ENCODE results near the gene GPI.

Gene GPI

GRCh38 chr19:34357431-34357830 lies 7.6 kb upstream of the GPI start:
- TF ChIP-seq ZNF70 (CRISPR knock-in tag; IDR thresholded peaks at IDR 0.05) = no peak
- no peak for ATAC-seq

GRCh38 chr19:34359140-34359953 lies 5.6 kb upstream of the GPI start:
- TF ChIP-seq ZFP30 (CRISPR knock-in tag; IDR thresholded peaks at IDR 0.05) (no peak), ZNF70 (CRISPR knock-in tag; IDR thresholded peaks at IDR 0.05) (no peak), TCF4 (CRISPR knock-in tag; IDR thresholded peaks at IDR 0.05; ENCODE audit: borderline replicate concordance) (no peak), GLIS3 (CRISPR knock-in tag; IDR thresholded peaks at IDR 0.05) (no peak), ARNTL (CRISPR knock-in tag; IDR thresholded peaks at IDR 0.05; ENCODE audit: borderline replicate concordance, low read depth) (no peak), ZFP3 (CRISPR knock-in tag; IDR thresholded peaks at IDR 0.05) (no peak), OSR1 (CRISPR knock-in tag; IDR thresholded peaks at IDR 0.05) (no peak), SNAI2 (CRISPR knock-in tag; IDR thresholded peaks at IDR 0.05) (no peak), ZNF8 (CRISPR knock-in tag; IDR thresholded peaks at IDR 0.05) (no peak), CSDC2 (CRISPR knock-in tag; IDR thresholded peaks at IDR 0.05) (no peak)
- TF ChIP-seq, protein P1, sequence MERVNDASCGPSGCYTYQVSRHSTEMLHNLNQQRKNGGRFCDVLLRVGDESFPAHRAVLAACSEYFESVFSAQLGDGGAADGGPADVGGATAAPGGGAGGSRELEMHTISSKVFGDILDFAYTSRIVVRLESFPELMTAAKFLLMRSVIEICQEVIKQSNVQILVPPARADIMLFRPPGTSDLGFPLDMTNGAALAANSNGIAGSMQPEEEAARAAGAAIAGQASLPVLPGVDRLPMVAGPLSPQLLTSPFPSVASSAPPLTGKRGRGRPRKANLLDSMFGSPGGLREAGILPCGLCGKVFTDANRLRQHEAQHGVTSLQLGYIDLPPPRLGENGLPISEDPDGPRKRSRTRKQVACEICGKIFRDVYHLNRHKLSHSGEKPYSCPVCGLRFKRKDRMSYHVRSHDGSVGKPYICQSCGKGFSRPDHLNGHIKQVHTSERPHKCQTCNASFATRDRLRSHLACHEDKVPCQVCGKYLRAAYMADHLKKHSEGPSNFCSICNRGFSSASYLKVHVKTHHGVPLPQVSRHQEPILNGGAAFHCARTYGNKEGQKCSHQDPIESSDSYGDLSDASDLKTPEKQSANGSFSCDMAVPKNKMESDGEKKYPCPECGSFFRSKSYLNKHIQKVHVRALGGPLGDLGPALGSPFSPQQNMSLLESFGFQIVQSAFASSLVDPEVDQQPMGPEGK (CRISPR knock-in tag; IDR thresholded peaks at IDR 0.05; ENCODE audit: borderline replicate concordance) = no peak
- TF ChIP-seq, protein P2, sequence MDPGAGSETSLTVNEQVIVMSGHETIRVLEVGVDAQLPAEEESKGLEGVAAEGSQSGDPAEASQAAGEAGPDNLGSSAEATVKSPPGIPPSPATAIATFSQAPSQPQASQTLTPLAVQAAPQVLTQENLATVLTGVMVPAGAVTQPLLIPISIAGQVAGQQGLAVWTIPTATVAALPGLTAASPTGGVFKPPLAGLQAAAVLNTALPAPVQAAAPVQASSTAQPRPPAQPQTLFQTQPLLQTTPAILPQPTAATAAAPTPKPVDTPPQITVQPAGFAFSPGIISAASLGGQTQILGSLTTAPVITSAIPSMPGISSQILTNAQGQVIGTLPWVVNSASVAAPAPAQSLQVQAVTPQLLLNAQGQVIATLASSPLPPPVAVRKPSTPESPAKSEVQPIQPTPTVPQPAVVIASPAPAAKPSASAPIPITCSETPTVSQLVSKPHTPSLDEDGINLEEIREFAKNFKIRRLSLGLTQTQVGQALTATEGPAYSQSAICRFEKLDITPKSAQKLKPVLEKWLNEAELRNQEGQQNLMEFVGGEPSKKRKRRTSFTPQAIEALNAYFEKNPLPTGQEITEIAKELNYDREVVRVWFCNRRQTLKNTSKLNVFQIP (CRISPR knock-in tag; IDR thresholded peaks at IDR 0.05; ENCODE audit: borderline replicate concordance, low read depth) = no peak
- TF ChIP-seq, protein P3, sequence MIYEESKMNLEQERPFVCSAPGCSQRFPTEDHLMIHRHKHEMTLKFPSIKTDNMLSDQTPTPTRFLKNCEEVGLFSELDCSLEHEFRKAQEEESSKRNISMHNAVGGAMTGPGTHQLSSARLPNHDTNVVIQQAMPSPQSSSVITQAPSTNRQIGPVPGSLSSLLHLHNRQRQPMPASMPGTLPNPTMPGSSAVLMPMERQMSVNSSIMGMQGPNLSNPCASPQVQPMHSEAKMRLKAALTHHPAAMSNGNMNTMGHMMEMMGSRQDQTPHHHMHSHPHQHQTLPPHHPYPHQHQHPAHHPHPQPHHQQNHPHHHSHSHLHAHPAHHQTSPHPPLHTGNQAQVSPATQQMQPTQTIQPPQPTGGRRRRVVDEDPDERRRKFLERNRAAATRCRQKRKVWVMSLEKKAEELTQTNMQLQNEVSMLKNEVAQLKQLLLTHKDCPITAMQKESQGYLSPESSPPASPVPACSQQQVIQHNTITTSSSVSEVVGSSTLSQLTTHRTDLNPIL (CRISPR knock-in tag; IDR thresholded peaks at IDR 0.05; ENCODE audit: low read depth) = no peak
- TF ChIP-seq, protein P4, sequence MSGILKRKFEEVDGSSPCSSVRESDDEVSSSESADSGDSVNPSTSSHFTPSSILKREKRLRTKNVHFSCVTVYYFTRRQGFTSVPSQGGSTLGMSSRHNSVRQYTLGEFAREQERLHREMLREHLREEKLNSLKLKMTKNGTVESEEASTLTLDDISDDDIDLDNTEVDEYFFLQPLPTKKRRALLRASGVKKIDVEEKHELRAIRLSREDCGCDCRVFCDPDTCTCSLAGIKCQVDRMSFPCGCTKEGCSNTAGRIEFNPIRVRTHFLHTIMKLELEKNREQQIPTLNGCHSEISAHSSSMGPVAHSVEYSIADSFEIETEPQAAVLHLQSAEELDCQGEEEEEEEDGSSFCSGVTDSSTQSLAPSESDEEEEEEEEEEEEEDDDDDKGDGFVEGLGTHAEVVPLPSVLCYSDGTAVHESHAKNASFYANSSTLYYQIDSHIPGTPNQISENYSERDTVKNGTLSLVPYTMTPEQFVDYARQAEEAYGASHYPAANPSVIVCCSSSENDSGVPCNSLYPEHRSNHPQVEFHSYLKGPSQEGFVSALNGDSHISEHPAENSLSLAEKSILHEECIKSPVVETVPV (CRISPR knock-in tag; IDR thresholded peaks at IDR 0.05) = no peak
- ATAC-seq = peak; percentile 97

DNA sequence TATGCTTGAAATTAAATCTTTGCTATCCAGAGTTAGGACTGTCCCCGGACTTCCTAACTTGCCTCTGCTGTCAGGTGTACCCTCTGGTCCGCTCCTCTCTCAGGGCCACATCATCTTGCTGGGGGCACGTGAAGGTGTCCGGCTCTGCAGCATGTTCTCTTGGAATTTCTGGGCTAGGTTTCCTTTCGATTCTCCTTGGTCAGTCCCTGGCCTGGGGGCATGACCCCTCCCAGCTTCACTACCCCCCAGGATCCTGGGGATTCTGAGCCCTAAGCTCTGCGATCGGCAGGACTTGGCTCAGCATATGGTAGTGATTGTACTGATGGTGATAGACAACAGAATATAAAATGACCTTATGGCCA lies 5.1 kb upstream of the GPI start:
- TF ChIP-seq SNAI2 (CRISPR knock-in tag; IDR thresholded peaks at IDR 0.05) (no peak), TCF4 (CRISPR knock-in tag; IDR thresholded peaks at IDR 0.05; ENCODE audit: borderline replicate concordance) (no peak), GLIS3 (CRISPR knock-in tag; IDR thresholded peaks at IDR 0.05) (no peak), RARB (CRISPR knock-in tag; IDR thresholded peaks at IDR 0.05) (no peak), ZNF70 (CRISPR knock-in tag; IDR thresholded peaks at IDR 0.05) (no peak), ZFP3 (CRISPR knock-in tag; IDR thresholded peaks at IDR 0.05) (no peak), CSDC2 (CRISPR knock-in tag; IDR thresholded peaks at IDR 0.05) (no peak), ZNF565 (CRISPR knock-in tag; conservative IDR thresholded peaks at IDR 0.05; ENCODE audit: low read depth) (no peak), TOX (CRISPR knock-in tag; IDR thresholded peaks at IDR 0.05; ENCODE audit: borderline replicate concordance) (no peak), ZNF8 (CRISPR knock-in tag; IDR thresholded peaks at IDR 0.05) (no peak), OSR1 (CRISPR knock-in tag; IDR thresholded peaks at IDR 0.05) (no peak)
- TF ChIP-seq, protein P4 (CRISPR knock-in tag; IDR thresholded peaks at IDR 0.05) = no peak
- TF ChIP-seq, protein P2 (CRISPR knock-in tag; IDR thresholded peaks at IDR 0.05; ENCODE audit: borderline replicate concordance, low read depth) = no peak
- TF ChIP-seq, protein P5, sequence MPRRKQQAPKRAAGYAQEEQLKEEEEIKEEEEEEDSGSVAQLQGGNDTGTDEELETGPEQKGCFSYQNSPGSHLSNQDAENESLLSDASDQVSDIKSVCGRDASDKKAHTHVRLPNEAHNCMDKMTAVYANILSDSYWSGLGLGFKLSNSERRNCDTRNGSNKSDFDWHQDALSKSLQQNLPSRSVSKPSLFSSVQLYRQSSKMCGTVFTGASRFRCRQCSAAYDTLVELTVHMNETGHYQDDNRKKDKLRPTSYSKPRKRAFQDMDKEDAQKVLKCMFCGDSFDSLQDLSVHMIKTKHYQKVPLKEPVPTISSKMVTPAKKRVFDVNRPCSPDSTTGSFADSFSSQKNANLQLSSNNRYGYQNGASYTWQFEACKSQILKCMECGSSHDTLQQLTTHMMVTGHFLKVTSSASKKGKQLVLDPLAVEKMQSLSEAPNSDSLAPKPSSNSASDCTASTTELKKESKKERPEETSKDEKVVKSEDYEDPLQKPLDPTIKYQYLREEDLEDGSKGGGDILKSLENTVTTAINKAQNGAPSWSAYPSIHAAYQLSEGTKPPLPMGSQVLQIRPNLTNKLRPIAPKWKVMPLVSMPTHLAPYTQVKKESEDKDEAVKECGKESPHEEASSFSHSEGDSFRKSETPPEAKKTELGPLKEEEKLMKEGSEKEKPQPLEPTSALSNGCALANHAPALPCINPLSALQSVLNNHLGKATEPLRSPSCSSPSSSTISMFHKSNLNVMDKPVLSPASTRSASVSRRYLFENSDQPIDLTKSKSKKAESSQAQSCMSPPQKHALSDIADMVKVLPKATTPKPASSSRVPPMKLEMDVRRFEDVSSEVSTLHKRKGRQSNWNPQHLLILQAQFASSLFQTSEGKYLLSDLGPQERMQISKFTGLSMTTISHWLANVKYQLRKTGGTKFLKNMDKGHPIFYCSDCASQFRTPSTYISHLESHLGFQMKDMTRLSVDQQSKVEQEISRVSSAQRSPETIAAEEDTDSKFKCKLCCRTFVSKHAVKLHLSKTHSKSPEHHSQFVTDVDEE (CRISPR knock-in tag; IDR thresholded peaks at IDR 0.05) = no peak
- TF ChIP-seq, protein P3 (CRISPR knock-in tag; IDR thresholded peaks at IDR 0.05; ENCODE audit: low read depth) = no peak
- peak; percentile 4 for ATAC-seq

Data from SK-N-SH treated with all-trans-retinoic acid at 6 μM for 48 hours (cell line).